DOHH2 (cell line): ENCODE measurements around the gene TUNAR.

Experiments used
- H3F3A ChIP-seq: fragments of 200-600 bp; sonication (generic), shearing (Covaris generic); 2 replicates; pipeline ENCODE4 v1.6.0; 2016; ENCODE audit warnings: antibody characterized with exemption, mild to moderate bottlenecking; ENCODE audit not compliant: control insufficient read depth, insufficient read depth
- H3K27ac ChIP-seq: fragments of 200-600 bp; sonication (generic); 2 replicates; pipeline ENCODE4 v1.5.1; 2014; ENCODE audit warnings: low read depth, mild to moderate bottlenecking, low read length, moderate library complexity
- H3K27me3 ChIP-seq: fragments of 200-600 bp; sonication (generic); 2 replicates; pipeline ENCODE4 v1.6.1; 2014; ENCODE audit warnings: mild to moderate bottlenecking, low read length, mixed read lengths; ENCODE audit not compliant: control insufficient read depth
- H3K36me3 ChIP-seq: fragments of 200-600 bp; sonication (generic); 2 replicates; pipeline ENCODE4 v1.6.1; 2014; ENCODE audit warnings: mild to moderate bottlenecking, low read length, moderate library complexity, mixed read lengths; ENCODE audit not compliant: control insufficient read depth
- H3K4me1 ChIP-seq: fragments of 200-600 bp; sonication (generic); 2 replicates; pipeline ENCODE4 v1.6.1; 2014; ENCODE audit warnings: mild to moderate bottlenecking, low read length, mixed read lengths; ENCODE audit not compliant: control insufficient read depth
- H3K4me2 ChIP-seq: fragments of 200-600 bp; sonication (generic); 2 replicates; pipeline ENCODE4 v1.6.0; 2014; ENCODE audit warnings: mild to moderate bottlenecking, low read length, moderate library complexity
- H3K4me3 ChIP-seq: fragments of 200-600 bp; sonication (generic); 2 replicates; pipeline ENCODE4 v1.5.1; 2014; ENCODE audit warnings: mild to moderate bottlenecking, low read length, mixed read lengths
- H3K79me2 ChIP-seq: fragments of 200-600 bp; sonication (generic); 2 replicates; pipeline ENCODE4 v1.6.1; 2014; ENCODE audit warnings: mild to moderate bottlenecking, low read length, mixed read lengths; ENCODE audit not compliant: control insufficient read depth
- H3K9me2 ChIP-seq: fragments of 200-600 bp; sonication (generic); replicated peaks from 2 replicates; pipeline ENCODE4 v1.6.1; 2014; ENCODE audit warnings: mild to moderate bottlenecking, low read length, mixed read lengths; ENCODE audit not compliant: control insufficient read depth
- H3K9me3 ChIP-seq: fragments of 200-600 bp; sonication (generic); 2 replicates; pipeline ENCODE4 v1.6.1; 2014; ENCODE audit warnings: antibody characterized with exemption, low read length, mixed read lengths; ENCODE audit not compliant: control insufficient read depth, insufficient read depth
- H4K20me1 ChIP-seq: fragments of 200-600 bp; sonication (generic); 2 replicates; pipeline ENCODE4 v1.6.0; 2014; ENCODE audit warnings: low read depth, mild to moderate bottlenecking, antibody characterized with exemption, low read length, moderate library complexity; ENCODE audit not compliant: control insufficient read depth, insufficient read depth
- CTCF ChIP-seq: fragments of 200-600 bp; sonication (generic); IDR thresholded peaks from one replicate; pipeline ENCODE4 v1.5.1; 2014; ENCODE audit warnings: antibody characterized with exemption, mild to moderate bottlenecking, low read depth, low read length; ENCODE audit not compliant: poor library complexity, severe bottlenecking
- EZH2phosphoT487 ChIP-seq: fragments of 200-600 bp; sonication (generic); IDR thresholded peaks from 2 replicates; pipeline ENCODE4 v1.6.1; 2017; ENCODE audit warnings: borderline replicate concordance, mild to moderate bottlenecking, antibody characterized with exemption, low read length, moderate library complexity, mixed read lengths

TUNAR gene

DNA sequence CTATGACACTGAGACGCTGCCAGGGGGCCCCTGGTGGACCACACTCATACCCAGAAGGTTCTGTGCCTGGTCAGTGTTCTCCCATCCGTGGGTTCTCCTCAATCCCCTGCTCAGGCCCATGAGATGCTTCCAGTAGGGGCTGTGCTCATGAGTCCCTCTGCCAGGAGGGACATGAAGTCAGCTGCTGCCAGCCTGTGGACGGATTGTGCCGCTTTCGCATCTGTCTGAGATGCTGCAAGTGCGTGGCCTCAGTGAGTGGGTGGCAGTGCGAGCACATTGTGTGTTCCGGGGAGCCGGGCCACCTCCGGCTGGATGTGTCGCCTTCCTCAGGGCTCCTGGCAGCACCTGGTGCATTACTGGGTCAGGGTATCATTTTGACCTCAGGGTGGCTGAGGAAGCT lies 15.5 kb downstream of the TUNAR start:
- Histone ChIP-seq H3K9me2 (no peaks in the 10 kb centered on the region), H3K79me2 (no peaks in the 10 kb centered on the region), H4K20me1 (no peaks in the 10 kb centered on the region), H3K9me3 (no peaks in the 10 kb centered on the region), H3K36me3 (no peaks in the 10 kb centered on the region), H3K4me2 (no peak overlapping the region), H3K4me1 (peaks cover 28% of the 10 kb centered on the region), H3K4me3 (no peak overlapping the region), H3K27me3 (peaks cover 11% of the 10 kb centered on the region), H3K27ac (no peak overlapping the region), H3F3A (no peaks in the 10 kb centered on the region)
- TF ChIP-seq CTCF, result no peak
- no peak for TF ChIP-seq EZH2phosphoT487

GRCh38 chr14:95895720-95896119 lies 19.1 kb downstream of the TUNAR start:
- no peak overlapping the region for H3K27ac ChIP-seq
- no peaks in the 10 kb centered on the region for H4K20me1 ChIP-seq
- no peaks in the 10 kb centered on the region for H3K9me3 ChIP-seq
- no peak overlapping the region for H3K4me3 ChIP-seq
- H3K36me3 ChIP-seq, result no peaks in the 10 kb centered on the region
- no peaks in the 10 kb centered on the region for H3K4me1 ChIP-seq
- H3K27me3 ChIP-seq, result peaks cover 30% of the 10 kb centered on the region
- no peak for TF ChIP-seq EZH2phosphoT487
- H3K79me2 ChIP-seq, result no peaks in the 10 kb centered on the region
- H3K9me2 ChIP-seq, result no peaks in the 10 kb centered on the region
- H3F3A ChIP-seq, result no peaks in the 10 kb centered on the region
- no peak overlapping the region for H3K4me2 ChIP-seq

DNA sequence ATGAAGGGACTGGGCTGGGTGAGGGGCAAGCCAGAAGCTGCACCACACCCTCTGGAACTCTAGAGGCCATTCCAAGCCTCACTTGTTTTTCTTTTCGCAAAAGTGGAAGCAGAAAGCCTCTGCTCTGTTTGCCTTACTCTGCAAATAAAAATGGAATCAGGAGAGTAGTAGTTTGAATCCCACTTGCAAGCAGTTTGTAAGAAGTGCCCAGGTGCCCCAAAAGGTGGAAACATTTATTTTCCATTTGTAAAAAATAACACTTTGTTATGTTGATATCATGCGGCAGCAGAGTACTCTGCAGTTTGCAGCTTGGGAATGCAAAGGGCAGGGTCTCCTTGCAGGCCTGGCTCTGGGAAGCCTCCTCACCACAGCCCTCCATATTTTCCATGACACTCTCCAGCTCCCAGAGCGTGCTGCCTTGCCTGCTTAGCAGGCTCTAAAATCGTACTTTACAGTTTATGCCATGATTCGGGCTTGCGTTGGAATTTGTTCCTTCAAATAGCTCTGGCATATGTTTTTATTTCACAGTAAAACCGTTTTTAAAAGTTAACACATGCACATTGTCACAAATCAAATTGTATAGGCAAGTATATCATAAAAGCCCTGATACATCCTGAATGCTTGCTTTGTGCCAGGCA lies 20.0 kb downstream of the TUNAR start:
- Histone ChIP-seq H3K4me2 (no peak overlapping the region), H4K20me1 (no peaks in the 10 kb centered on the region), H3F3A (no peaks in the 10 kb centered on the region), H3K79me2 (no peaks in the 10 kb centered on the region), H3K4me1 (no peaks in the 10 kb centered on the region), H3K9me3 (no peaks in the 10 kb centered on the region), H3K27ac (no peak overlapping the region), H3K36me3 (no peaks in the 10 kb centered on the region), H3K4me3 (no peak overlapping the region), H3K27me3 (peaks cover 30% of the 10 kb centered on the region), H3K9me2 (no peaks in the 10 kb centered on the region)
- TF ChIP-seq CTCF (no peak), EZH2phosphoT487 (no peak)

DNA sequence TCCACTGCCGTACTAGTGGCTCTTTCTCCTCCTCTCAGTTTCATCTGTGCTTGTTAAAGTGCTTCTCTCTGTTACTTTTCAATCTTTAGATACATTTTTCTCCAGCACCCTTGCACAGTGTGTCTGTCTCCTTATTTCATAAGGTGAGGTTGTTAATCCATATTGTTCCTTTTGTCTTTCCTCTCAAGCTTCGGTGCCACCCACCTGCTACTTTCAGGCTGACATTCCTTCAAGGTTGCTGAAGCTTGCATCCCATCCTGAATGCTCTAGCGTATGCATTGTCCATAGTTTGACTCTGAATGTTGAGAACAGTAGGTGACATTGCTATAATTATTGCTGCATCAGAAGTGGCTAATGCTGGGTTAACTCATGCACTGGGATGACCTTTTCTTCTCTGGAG lies 20.6 kb downstream of the TUNAR start:
- Histone ChIP-seq H3K9me2 (no peaks in the 10 kb centered on the region), H3K4me3 (no peak overlapping the region), H3K4me2 (no peak overlapping the region), H3K27ac (no peak overlapping the region), H3F3A (no peaks in the 10 kb centered on the region), H3K36me3 (no peaks in the 10 kb centered on the region), H3K27me3 (peaks cover 33% of the 10 kb centered on the region), H3K79me2 (no peaks in the 10 kb centered on the region), H4K20me1 (no peaks in the 10 kb centered on the region), H3K4me1 (no peaks in the 10 kb centered on the region), H3K9me3 (no peaks in the 10 kb centered on the region)
- TF ChIP-seq CTCF, result no peak
- TF ChIP-seq EZH2phosphoT487, result no peak
